Measurements from ENCODE around the gene CABLES2.

- TF ChIP-seq, protein P1, sequence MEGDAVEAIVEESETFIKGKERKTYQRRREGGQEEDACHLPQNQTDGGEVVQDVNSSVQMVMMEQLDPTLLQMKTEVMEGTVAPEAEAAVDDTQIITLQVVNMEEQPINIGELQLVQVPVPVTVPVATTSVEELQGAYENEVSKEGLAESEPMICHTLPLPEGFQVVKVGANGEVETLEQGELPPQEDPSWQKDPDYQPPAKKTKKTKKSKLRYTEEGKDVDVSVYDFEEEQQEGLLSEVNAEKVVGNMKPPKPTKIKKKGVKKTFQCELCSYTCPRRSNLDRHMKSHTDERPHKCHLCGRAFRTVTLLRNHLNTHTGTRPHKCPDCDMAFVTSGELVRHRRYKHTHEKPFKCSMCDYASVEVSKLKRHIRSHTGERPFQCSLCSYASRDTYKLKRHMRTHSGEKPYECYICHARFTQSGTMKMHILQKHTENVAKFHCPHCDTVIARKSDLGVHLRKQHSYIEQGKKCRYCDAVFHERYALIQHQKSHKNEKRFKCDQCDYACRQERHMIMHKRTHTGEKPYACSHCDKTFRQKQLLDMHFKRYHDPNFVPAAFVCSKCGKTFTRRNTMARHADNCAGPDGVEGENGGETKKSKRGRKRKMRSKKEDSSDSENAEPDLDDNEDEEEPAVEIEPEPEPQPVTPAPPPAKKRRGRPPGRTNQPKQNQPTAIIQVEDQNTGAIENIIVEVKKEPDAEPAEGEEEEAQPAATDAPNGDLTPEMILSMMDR (conservative IDR thresholded peaks at IDR 0.05 in 1 of 2, IDR thresholded peaks at IDR 0.05 in 1 of 2; ENCODE audit: extremely low read depth in 1 of 2, insufficient read depth in 1 of 2, low read depth in 1 of 2, low read length in 2 of 2): no peak
- TF ChIP-seq EZH2 (IDR thresholded peaks at IDR 0.05; ENCODE audit: borderline replicate concordance, low read length): no peak
These were observed 14.3 kb downstream of the CABLES2 start for GRCh38 chr20:62392621-62393334.
